GM12891 (cell line): ENCODE results near the gene TSHZ2.
"Not testable (repeated sequence)": the region's sequence is repeated elsewhere in the genome, so short reads cannot be mapped to it uniquely, and the experiment has no call there.

Experiments used
- PAX5 ChIP-seq: IDR thresholded peaks from 2 replicates; pipeline ENCODE4 v1.6.1; 2011; ENCODE audit warnings: low read length, moderate library complexity, mild to moderate bottlenecking; ENCODE audit not compliant: insufficient read depth, severe bottlenecking
- POLR2A ChIP-seq: IDR thresholded peaks from 2 replicates; pipeline ENCODE4 v1.6.1; 2011; ENCODE audit warnings: low read depth, low read length, control low read depth
- POLR2AphosphoS5 ChIP-seq: IDR thresholded peaks from 2 replicates; pipeline ENCODE4 v1.6.1; 2011; ENCODE audit warnings: low read depth, low read length, control low read depth
- SPI1 ChIP-seq: IDR thresholded peaks from 2 replicates; pipeline ENCODE4 v1.6.1; 2011; ENCODE audit warnings: low read depth, low read length, control low read depth
- TAF1 ChIP-seq: IDR thresholded peaks from 2 replicates; pipeline ENCODE4 v1.6.1; 2011; ENCODE audit warnings: low read depth, low read length, control low read depth

DNA sequence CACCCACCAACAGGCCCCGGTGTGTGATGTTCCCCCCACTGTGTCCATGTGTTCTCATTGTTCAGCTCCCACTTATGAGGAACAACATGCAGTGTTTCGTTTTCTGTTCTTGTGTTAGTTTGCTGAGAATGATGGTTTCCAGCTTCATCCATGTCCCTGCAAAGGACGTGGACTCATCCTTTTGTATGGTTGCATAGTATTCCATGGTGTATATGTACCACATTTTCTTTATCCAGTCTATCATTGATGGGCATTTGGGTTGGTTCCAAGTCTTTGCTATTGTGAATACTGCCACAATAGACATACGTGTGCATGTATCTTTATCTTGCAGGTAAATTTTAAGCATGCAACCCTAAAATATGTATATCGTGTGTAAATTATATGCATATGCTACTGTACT lies 52.5 kb downstream of the TSHZ2 start:
- TF ChIP-seq POLR2A, POLR2AphosphoS5, TAF1, PAX5, SPI1: not testable (repeated sequence)
